ENCODE measurements around the gene EML6.
"Not testable (repeated sequence)": the region's sequence is repeated elsewhere in the genome, so short reads cannot be mapped to it uniquely, and the experiment has no call there.

EML6 gene

GRCh38 chr2:54723131-54723995 lies at the start of gene EML6:
EML6 (plus strand) TSS chr2:54723662; CDS start chr2:54725062, 1,400 bp downstream.
- peak; percentile 98 for DNase-seq (ENCODE audit: low read depth)

GRCh38 chr2:54675281-54675680 lies 48.2 kb upstream of the EML6 start:
- no peak for DNase-seq (ENCODE audit: low read depth)

GRCh38 chr2:54675738-54676137 lies 47.7 kb upstream of the EML6 start:
- DNase-seq (ENCODE audit: low read depth), result no peak

- DNase-seq (ENCODE audit: low read depth), result peak; percentile 21
Measured at GRCh38 chr2:54676656-54677055, 46.8 kb upstream of the EML6 start.

- DNase-seq (ENCODE audit: low read depth), result no peak
Measured at GRCh38 chr2:54677476-54678265, 45.8 kb upstream of the EML6 start.

GRCh38 chr2:54678719-54679118 lies 44.7 kb upstream of the EML6 start:
- DNase-seq (ENCODE audit: low read depth), result no peak

GRCh38 chr2:54680397-54681041 lies 42.9 kb upstream of the EML6 start:
- DNase-seq (ENCODE audit: low read depth), result no peak

GRCh38 chr2:54681416-54681815 lies 42.0 kb upstream of the EML6 start:
- no peak for DNase-seq (ENCODE audit: low read depth)

GRCh38 chr2:54683596-54683995 lies 39.9 kb upstream of the EML6 start:
- no peak for DNase-seq (ENCODE audit: low read depth)

- DNase-seq (ENCODE audit: low read depth), result no peak
Measured at GRCh38 chr2:54685263-54685775, 38.1 kb upstream of the EML6 start.

GRCh38 chr2:54687595-54688152 lies 35.8 kb upstream of the EML6 start:
- DNase-seq (ENCODE audit: low read depth), result no peak

- DNase-seq (ENCODE audit: low read depth), result no peak
Measured at GRCh38 chr2:54691445-54692135, 31.9 kb upstream of the EML6 start.

GRCh38 chr2:54692556-54692955 lies 30.9 kb upstream of the EML6 start:
- no peak for DNase-seq (ENCODE audit: low read depth)

GRCh38 chr2:54695378-54695777 lies 28.1 kb upstream of the EML6 start:
- no peak for DNase-seq (ENCODE audit: low read depth)

GRCh38 chr2:54697934-54698333 lies 25.5 kb upstream of the EML6 start:
- DNase-seq (ENCODE audit: low read depth), result no peak

GRCh38 chr2:54698926-54699325 lies 24.5 kb upstream of the EML6 start:
- not testable (repeated sequence) for DNase-seq (ENCODE audit: low read depth)

GRCh38 chr2:54699665-54700064 lies 23.8 kb upstream of the EML6 start:
- no peak for DNase-seq (ENCODE audit: low read depth)

- no peak for DNase-seq (ENCODE audit: low read depth)
Measured at GRCh38 chr2:54701029-54701428, 22.4 kb upstream of the EML6 start.

GRCh38 chr2:54704238-54704637 lies 19.2 kb upstream of the EML6 start:
- DNase-seq (ENCODE audit: low read depth), result no peak

- DNase-seq (ENCODE audit: low read depth), result peak; percentile 55
Measured at GRCh38 chr2:54704688-54705605, 18.5 kb upstream of the EML6 start.

All from fibroblast of gingiva (primary cell).